H1 (cell line): ENCODE measurements around the gene JOSD1. TPM values are rescaled to one million over a fixed set of nuclear protein-coding genes. Genes with fewer than 3 reads are reported as not detected.

ENCODE experiments used
- CTCF ChIA-PET: fragments of 300-600 bp; sonication (Branson Sonifier 250); formaldehyde crosslinking; loops from one replicate; lab custom pipeline; 2021; ENCODE audit not compliant: partially characterized antibody; lab: Charles Lee
- POLR2A ChIA-PET: fragments of 300-600 bp; sonication (Branson Sonifier 250); formaldehyde crosslinking; loops from one replicate; lab custom pipeline; 2021; ENCODE audit warnings: inconsistent platforms; ENCODE audit not compliant: partially characterized antibody; lab: Charles Lee
- DNase-seq, 2 experiments: peaks; one replicate each; pipeline versions ENCODE4 v3.0.0 to v3.0.0-alpha.2; 2010 to 2022; ENCODE audit warnings: low spot score in 2 of 2, low read depth in 1 of 2, mixed read lengths in 1 of 2
- FAIRE-seq: peaks from 2 replicates; lab custom pipeline; 2011; peaks lifted over from hg19 to GRCh38; lab: Jason Lieb, UNC
- H2AFZ ChIP-seq: 2 replicates; pipeline ENCODE4 v1.8.1; 2012; ENCODE audit warnings: low read length, inconsistent platforms
- H2AK5ac ChIP-seq: 2 replicates; pipeline ENCODE4 v1.6.1; 2013; ENCODE audit warnings: low read depth, low read length
- H2BK120ac ChIP-seq: replicated peaks from 2 replicates; pipeline ENCODE3; 2013; ENCODE audit warnings: low read depth, low read length, inconsistent platforms
- H2BK12ac ChIP-seq: 2 replicates; pipeline ENCODE4 v1.6.1; 2013; ENCODE audit warnings: low read depth, low read length
- H2BK15ac ChIP-seq: 2 replicates; pipeline ENCODE4 v1.6.1; 2013; ENCODE audit warnings: low read length
- H2BK20ac ChIP-seq: 2 replicates; pipeline ENCODE4 v1.6.1; 2013; ENCODE audit warnings: low read length
- H2BK5ac ChIP-seq: 2 replicates; pipeline ENCODE4 v1.6.1; 2013; ENCODE audit warnings: low read depth, low read length
- H3K14ac ChIP-seq: 2 replicates; pipeline ENCODE4 v1.6.1; 2013; ENCODE audit warnings: inconsistent platforms; ENCODE audit not compliant: insufficient read length
- H3K18ac ChIP-seq: 2 replicates; pipeline ENCODE4 v1.6.1; 2013; ENCODE audit warnings: low read length; ENCODE audit errors: extremely low read depth
- H3K23ac ChIP-seq: 2 replicates; pipeline ENCODE4 v1.6.1; 2013; ENCODE audit warnings: inconsistent platforms; ENCODE audit not compliant: insufficient read length
- H3K23me2 ChIP-seq: 2 replicates; pipeline ENCODE4 v1.6.1; 2013; ENCODE audit warnings: low read depth, low read length
- H3K27ac ChIP-seq: 2 replicates; pipeline ENCODE4 v1.6.1; 2011; ENCODE audit warnings: low read depth, low read length, inconsistent platforms
- H3K27me3 ChIP-seq, 4 experiments: replicated peaks in 1 of 4; 1 replicate in 1 of 4; 2 replicates in 3 of 4; pipeline versions ENCODE4 v1.6.1 to v1.8.1; 2011 to 2013; ENCODE audit warnings: low read length in 3 of 4, mild to moderate bottlenecking in 3 of 4, inconsistent platforms in 2 of 4, mixed read lengths in 2 of 4, moderate library complexity in 1 of 4; ENCODE audit not compliant: control insufficient read depth in 3 of 4, insufficient read depth in 3 of 4; ENCODE audit errors: extremely low read depth in 1 of 4
- H3K36me3 ChIP-seq, 4 experiments: 2 replicates each; pipeline versions ENCODE4 v1.6.1 to v1.8.1; 2011 to 2013; ENCODE audit warnings: mild to moderate bottlenecking in 4 of 4, low read length in 3 of 4, moderate library complexity in 2 of 4, control low read depth in 1 of 4, inconsistent platforms in 1 of 4; ENCODE audit not compliant: insufficient read depth in 4 of 4, control insufficient read depth in 2 of 4
- H3K4ac ChIP-seq: replicated peaks from 2 replicates; pipeline ENCODE3; 2013; ENCODE audit warnings: low read length, low read depth, mixed read lengths, inconsistent platforms; ENCODE audit not compliant: insufficient read length
- H3K4me1 ChIP-seq, 4 experiments: replicated peaks in 1 of 4; 1 replicate in 1 of 4; 2 replicates in 3 of 4; pipeline versions ENCODE4 v1.6.1 to v1.8.1; 2011 to 2013; ENCODE audit warnings: low read length in 3 of 4, inconsistent platforms in 2 of 4, mixed read lengths in 1 of 4; ENCODE audit not compliant: insufficient read depth in 4 of 4, control insufficient read depth in 3 of 4
- H3K4me2 ChIP-seq, 2 experiments: 2 replicates each; pipeline versions ENCODE4 v1.6.1 to v1.8.1; 2011 to 2013; ENCODE audit warnings: low read depth in 2 of 2, low read length in 2 of 2, control low read depth in 1 of 2, inconsistent platforms in 1 of 2, mild to moderate bottlenecking in 1 of 2; ENCODE audit not compliant: insufficient read depth in 1 of 2
- H3K4me3 ChIP-seq, 4 experiments: fragments of 200-600, 300-600 bp in 1 of 4; sonication (generic), shearing (Covaris generic), sonication (Bioruptor Twin) in 1 of 4; 2 replicates each; pipeline versions ENCODE4 v1.5.1 to v1.8.1; 2011 to 2016; ENCODE audit warnings: low read length in 4 of 4, low read depth in 3 of 4, control low read depth in 2 of 4, inconsistent platforms in 2 of 4, mild to moderate bottlenecking in 2 of 4, mixed read lengths in 1 of 4, moderate library complexity in 1 of 4; ENCODE audit not compliant: insufficient read depth in 2 of 4; ENCODE audit errors: extremely low read depth in 1 of 4
- H3K56ac ChIP-seq: replicated peaks from 2 replicates; pipeline ENCODE3; 2013; ENCODE audit warnings: low read depth, mild to moderate bottlenecking, mixed read lengths, low read length, inconsistent platforms; ENCODE audit not compliant: insufficient read length
- H3K79me1 ChIP-seq: 2 replicates; pipeline ENCODE4 v1.6.1; 2013; ENCODE audit warnings: low read depth, low read length, control low read depth
- H3K79me2 ChIP-seq, 2 experiments: 2 replicates each; pipeline versions ENCODE4 v1.6.1 to v1.8.1; 2012 to 2013; ENCODE audit warnings: low read length in 2 of 2, mild to moderate bottlenecking in 2 of 2, inconsistent platforms in 1 of 2; ENCODE audit not compliant: insufficient read depth in 2 of 2, control insufficient read depth in 1 of 2
- H3K9ac ChIP-seq, 4 experiments: replicated peaks in 1 of 4; 1 replicate in 1 of 4; 2 replicates in 3 of 4; pipeline versions ENCODE4 v1.6.1 to v1.8.1; 2011 to 2013; ENCODE audit warnings: low read depth in 3 of 4, low read length in 3 of 4, control low read depth in 2 of 4, mild to moderate bottlenecking in 2 of 4, moderate library complexity in 2 of 4, inconsistent platforms in 1 of 4; ENCODE audit errors: extremely low read depth in 1 of 4
- H3K9me3 ChIP-seq, 2 experiments: 2 replicates each; pipeline versions ENCODE4 v1.6.1 to v1.8.1; 2012 to 2013; ENCODE audit warnings: mild to moderate bottlenecking in 2 of 2, moderate library complexity in 2 of 2, control low read depth in 1 of 2, inconsistent platforms in 1 of 2, low read depth in 1 of 2, low read length in 1 of 2, mixed read lengths in 1 of 2; ENCODE audit not compliant: insufficient read depth in 2 of 2
- H4K20me1 ChIP-seq, 2 experiments: replicated peaks in 1 of 2; 2 replicates each; pipeline versions ENCODE3 to v1.8.1; 2011 to 2013; ENCODE audit warnings: inconsistent platforms in 2 of 2, low read length in 2 of 2, mild to moderate bottlenecking in 1 of 2; ENCODE audit not compliant: insufficient read depth in 2 of 2, control insufficient read depth in 1 of 2
- H4K5ac ChIP-seq: 2 replicates; pipeline ENCODE4 v1.6.1; 2013; ENCODE audit warnings: low read length, low read depth, mixed read lengths, inconsistent platforms; ENCODE audit not compliant: insufficient read length
- H4K8ac ChIP-seq: 2 replicates; pipeline ENCODE4 v1.8.0; 2013; ENCODE audit warnings: mild to moderate bottlenecking, moderate library complexity, low read length, inconsistent platforms; ENCODE audit not compliant: insufficient read depth; ENCODE audit errors: extremely low read depth
- H4K91ac ChIP-seq: replicated peaks from 2 replicates; pipeline ENCODE3; 2013; ENCODE audit warnings: low read length, mixed read lengths, inconsistent platforms; ENCODE audit not compliant: insufficient read length
- ATF3 ChIP-seq: IDR thresholded peaks from 2 replicates; pipeline ENCODE4 v1.6.1; 2011; ENCODE audit warnings: low read depth, mild to moderate bottlenecking, low read length; ENCODE audit not compliant: insufficient read depth
- BCL11A ChIP-seq, 2 experiments: IDR thresholded peaks; one replicate each; pipeline ENCODE4 v1.6.1; 2011; ENCODE audit warnings: low read depth in 2 of 2, low read length in 2 of 2, mild to moderate bottlenecking in 2 of 2
- CBX8 ChIP-seq: fragments of 300-800, 300-1000 bp; sonication (generic); IDR thresholded peaks from 2 replicates; pipeline ENCODE4 v1.7.1; 2016; ENCODE audit warnings: low read depth, low read length, borderline replicate concordance
- CEBPB ChIP-seq: IDR thresholded peaks from 2 replicates; pipeline ENCODE4 v1.6.1; 2012; ENCODE audit warnings: low read depth, low read length
- CHD1 ChIP-seq: IDR thresholded peaks from 2 replicates; pipeline ENCODE4 v1.6.1; 2012; ENCODE audit warnings: low read depth, low read length, improper control_type of control experiment
- HDAC2 ChIP-seq, 2 experiments: fragments of 300-600 bp in 1 of 2; sonication (generic) in 1 of 2; IDR thresholded peaks; 2 replicates each; pipeline ENCODE4 v1.6.1; 2011 to 2012; ENCODE audit warnings: low read depth in 2 of 2, low read length in 2 of 2, mild to moderate bottlenecking in 2 of 2, moderate library complexity in 2 of 2, borderline replicate concordance in 1 of 2, inconsistent platforms in 1 of 2
- HDAC6 ChIP-seq: IDR thresholded peaks from one replicate; pipeline ENCODE4 v1.7.1; 2012; ENCODE audit warnings: low read depth, mild to moderate bottlenecking, inconsistent platforms, low read length, moderate library complexity
- KDM1A ChIP-seq: fragments of 200-600, 300-600 bp; sonication (generic); IDR thresholded peaks from 2 replicates; pipeline ENCODE4 v1.7.1; 2016; ENCODE audit warnings: mild to moderate bottlenecking, low read length, borderline replicate concordance
- MAFK ChIP-seq: IDR thresholded peaks from 2 replicates; pipeline ENCODE4 v1.6.1; 2012; ENCODE audit warnings: low read depth, mild to moderate bottlenecking, improper control_type of control experiment, low read length
- POLR2AphosphoS5 ChIP-seq: IDR thresholded peaks from 2 replicates; pipeline ENCODE4 v1.6.1; 2011; ENCODE audit warnings: low read depth, low read length
- POU5F1 ChIP-seq: IDR thresholded peaks from 2 replicates; pipeline ENCODE4 v1.6.1; 2011; ENCODE audit warnings: low read depth, mild to moderate bottlenecking, low read length, moderate library complexity
- SIX5 ChIP-seq: IDR thresholded peaks from 2 replicates; pipeline ENCODE4 v1.6.1; 2011; ENCODE audit warnings: mild to moderate bottlenecking, low read depth, low read length
- SRF ChIP-seq: IDR thresholded peaks from 2 replicates; pipeline ENCODE4 v1.6.1; 2011; ENCODE audit warnings: mild to moderate bottlenecking, low read depth, low read length, moderate library complexity
- TAF1 ChIP-seq: IDR thresholded peaks from 2 replicates; pipeline ENCODE4 v1.6.1; 2011; ENCODE audit warnings: mild to moderate bottlenecking, low read depth, low read length
- WGBS, 2 experiments: shearing (Covaris generic) in 1 of 2; methylation state at CpG; one replicate each; pipeline versions ENCODE4 v1.1.6 to v1.1.7; 2013 to 2015; ENCODE audit warnings: low lambda C conversion rate in 2 of 2, mixed read lengths in 2 of 2, inconsistent platforms in 1 of 2, low coverage in 1 of 2, missing lambda C conversion rate in 1 of 2; ENCODE audit not compliant: insufficient replicate concordance in 2 of 2, insufficient coverage in 1 of 2, insufficient read length in 1 of 2; ENCODE audit errors: extremely low coverage in 1 of 2, missing lambda C conversion rate in 1 of 2; 5-methylcytosine and 5-hydroxymethylcytosine counted together
- polyA plus RNA-seq, 7 experiments: library from polyadenylated mRNA; depleted of rRNA in 3 of 7; stranded (reverse) in 5 of 7; unstranded in 2 of 7; fragments of >200 nt in 5 of 7; fragments of 200-250 nt in 2 of 7; gene quantifications; 1 replicate in 5 of 7; 2 replicates in 1 of 7; 4 replicates in 1 of 7; pipeline versions ENCODE4 v1.2.1 to v1.2.3, GENCODE V29; 2011 to 2013; ENCODE audit warnings: missing spikeins in 2 of 7, mixed read lengths in 2 of 7
- total RNA-seq: library from RNA; stranded (reverse); fragmentation: NEBNext Ultra II Directional; extraction: Animal tissue kit (Norgen Biotek cat#: 25700); gene quantifications from 2 replicates; pipeline ENCODE4 v1.2.1, GENCODE V29; 2021

The JOSD1 gene
- total and polyA plus RNA-seq, 2 of the 8 experiments (the other 6 are each of a cell fraction or from before 2014, with no cell fraction given), result 18.4 to 20.2 TPM

GRCh38 chr22:38724176-38724575 lies 23.4 kb upstream of the JOSD1 start:
- ChIA-PET CTCF (interaction anchor here (0.9 to 10.8 kb wide), 19 partner anchors 9 to 410 kb away, joined by 3 to 116 read pairs (median 6); partner anchors contain the start of gene GTPBP1), POLR2A (interaction anchor here (0.6 to 2.2 kb wide), 5 partner anchors 9 to 60 kb away, joined by 3 to 9 read pairs (median 3); partner anchors contain the start of gene GTPBP1)
- H3K4me1 ChIP-seq, result no peaks in the 10 kb centered on the region
- no peak for DNase-seq
- no peak for FAIRE-seq
- H2AK5ac ChIP-seq, result no peak overlapping the region
- no peak overlapping the region for H2BK120ac ChIP-seq
- no peak overlapping the region for H4K91ac ChIP-seq
- H2BK15ac ChIP-seq, result no peak overlapping the region
- H3K18ac ChIP-seq, result no peak overlapping the region
- no peak overlapping the region for H3K9ac ChIP-seq
- H3K79me1 ChIP-seq, result no peaks in the 10 kb centered on the region
- no peak overlapping the region for H3K4ac ChIP-seq
- H3K4me2 ChIP-seq, result no peak overlapping the region
- no peak overlapping the region for H3K14ac ChIP-seq
- no peak overlapping the region for H2AFZ ChIP-seq
- WGBS, 2 experiments, result 95% methylated on average over 7 of the region's 7 CpGs; no CpG with 5 or more reads in 1 of the 2 experiments
- peaks cover 7 to 16% of the 10 kb centered on the region in 2 experiments for H4K20me1 ChIP-seq
- no peak overlapping the region for H2BK20ac ChIP-seq
- H3K23ac ChIP-seq, result no peak overlapping the region
- H2BK12ac ChIP-seq, result no peak overlapping the region
- no peak overlapping the region for H2BK5ac ChIP-seq
- no peaks in the 10 kb centered on the region for H3K27me3 ChIP-seq
- no peaks in the 10 kb centered on the region for H3K79me2 ChIP-seq
- H4K5ac ChIP-seq, result no peak overlapping the region
- no peak overlapping the region for H3K4me3 ChIP-seq
- no peaks in the 10 kb centered on the region for H3K9me3 ChIP-seq
- no peak overlapping the region for H3K27ac ChIP-seq
- H3K23me2 ChIP-seq, result no peaks in the 10 kb centered on the region
- H4K8ac ChIP-seq, result no peak overlapping the region
- H3K56ac ChIP-seq, result no peak overlapping the region
- peaks cover 21 to 81% (median 64%) of the 10 kb centered on the region in 4 experiments for H3K36me3 ChIP-seq
- TF ChIP-seq CEBPB (no peak), SIX5 (no peak), HDAC2 (IDR thresholded peaks at IDR 0.05; ENCODE audit: borderline replicate concordance in 1 of 2, low read depth in 2 of 2, low read length in 2 of 2) (no peak), BCL11A (IDR thresholded peaks at IDR 0.05; ENCODE audit: low read depth in 2 of 2, low read length in 2 of 2) (no peak), SRF (no peak), ATF3 (no peak), KDM1A (no peak), TAF1 (no peak), CBX8 (no peak), POLR2AphosphoS5 (no peak), POU5F1 (no peak), CHD1 (no peak), MAFK (no peak), HDAC6 (no peak)
- TF ChIP-seq, all 59 proteins: peak for 0
